ENCODE results near the gene SETD1A.

- TF ChIP-seq CTCF (IDR thresholded peaks at IDR 0.05; ENCODE audit: low read depth, low read length) (no peak), POLR2A (IDR thresholded peaks at IDR 0.05; ENCODE audit: extremely low read depth, insufficient read length) (peak; percentile 26), MYC (IDR thresholded peaks at IDR 0.05; ENCODE audit: low read depth, low read length) (peak; percentile 68; the same call in 1 of the 2 replicates), MAX (IDR thresholded peaks at IDR 0.05; ENCODE audit: low read depth, low read length) (peak; percentile 56; the same call in 1 of the 2 replicates)
Measured at GRCh38 chr16:30922960-30923535, 34.5 kb upstream of the SETD1A start.

Measured in NB4 (cell line).